GM21423 (cell line): ENCODE measurements around the gene MKRN1.
"Not testable (repeated sequence)": the region's sequence is repeated elsewhere in the genome, so short reads cannot be mapped to it uniquely, and the experiment has no call there.

ENCODE experiments used
- ATAC-seq: cut with Tn5 transposase; IDR thresholded peaks from one replicate; pipeline ENCODE4 v1.9.1; 2021; ENCODE audit warnings: mild to moderate bottlenecking, moderate library complexity; ENCODE audit not compliant: unreplicated experiment

The MKRN1 gene

DNA sequence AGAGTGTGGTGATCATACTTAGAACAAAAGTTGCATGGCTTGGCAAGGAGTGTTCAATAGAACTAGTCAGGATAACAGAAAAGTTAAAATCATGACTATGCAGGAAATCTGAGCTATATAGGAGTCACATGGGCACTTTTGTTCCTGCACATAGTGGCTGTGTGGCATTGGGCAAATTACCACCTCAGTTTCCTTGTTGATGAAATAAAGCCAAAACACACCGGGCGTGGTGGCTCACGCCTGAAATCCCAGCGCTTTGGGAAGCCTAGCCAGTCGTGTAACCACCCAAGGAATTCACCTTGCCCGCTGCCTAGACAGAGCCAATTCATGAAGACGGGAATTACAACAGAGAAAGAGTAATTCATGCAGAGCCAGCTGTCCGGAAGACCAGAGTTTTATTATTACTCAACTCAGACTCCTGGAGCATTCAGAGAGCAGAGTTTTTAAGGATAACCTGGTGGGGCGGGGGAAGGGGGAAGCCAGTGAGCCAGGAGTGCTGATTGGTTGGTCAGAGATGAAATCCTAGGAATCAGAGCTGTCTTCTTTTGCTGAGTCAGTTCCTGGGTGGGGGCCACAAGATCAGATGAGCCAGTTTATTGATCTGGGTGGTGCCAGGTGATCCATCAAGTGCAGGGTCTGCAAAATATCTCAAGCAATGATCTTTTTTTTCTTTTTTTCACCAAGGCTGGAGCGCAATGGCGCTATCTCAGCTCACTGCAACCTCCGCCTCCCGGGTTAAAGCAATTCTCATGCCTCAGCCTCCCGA is 6.4 kb upstream of the MKRN1 start:
- no peak for ATAC-seq

GRCh38 chr7:140484951-140485499 is 5.7 kb upstream of the MKRN1 start:
- no peak for ATAC-seq

GRCh38 chr7:140484479-140484878 is 5.2 kb upstream of the MKRN1 start:
- no peak for ATAC-seq

DNA sequence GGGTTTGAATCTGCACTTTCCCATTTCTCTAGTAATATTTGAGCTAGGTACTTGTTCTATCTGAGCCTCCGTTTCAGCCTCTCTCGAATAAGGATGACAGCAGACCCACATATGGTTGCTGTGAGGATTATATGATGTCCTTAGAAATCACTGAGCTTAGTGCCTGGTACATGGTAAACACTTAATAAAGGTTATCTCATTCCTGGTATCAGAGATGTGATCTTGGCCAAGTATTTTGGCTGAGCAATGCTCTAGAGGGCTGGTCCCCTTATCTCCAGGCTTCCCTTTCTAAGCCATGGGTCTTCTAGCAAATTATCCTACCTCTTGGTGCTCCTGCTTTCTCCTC is 407 bp upstream of the MKRN1 start:
- no peak for ATAC-seq

- peak; percentile 21 for ATAC-seq
These were observed 851 bp downstream of the MKRN1 start for GRCh38 chr7:140478246-140479061.

DNA sequence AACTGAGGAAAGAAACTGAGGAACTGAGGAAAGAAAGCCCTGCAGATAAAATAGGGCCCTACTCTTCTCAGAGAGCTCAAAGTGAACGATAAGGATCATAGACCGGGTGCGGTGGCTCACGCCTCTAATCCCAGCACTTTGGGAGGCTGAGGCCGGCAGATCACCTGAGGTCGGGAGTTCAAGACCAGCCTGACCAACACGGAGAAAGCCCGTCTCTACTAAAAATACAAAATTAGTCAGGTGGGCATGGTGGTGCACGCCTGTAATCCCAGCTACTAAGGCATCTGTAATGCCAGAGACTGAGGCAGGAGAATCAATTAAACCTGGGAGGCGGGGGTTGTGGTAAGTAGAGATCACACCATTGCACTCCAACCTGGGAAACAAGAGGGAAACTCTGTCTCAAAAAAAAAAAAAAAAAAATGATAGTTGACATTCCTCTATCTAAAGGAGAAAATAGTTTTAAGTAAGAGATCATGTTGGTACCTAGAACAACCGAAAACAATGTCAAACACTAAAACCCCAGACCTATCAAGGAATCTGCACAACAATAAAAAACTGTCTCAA is 2.5 kb downstream of the MKRN1 start:
- no peak for ATAC-seq

- no peak for ATAC-seq
These were observed 3.5 kb downstream of the MKRN1 start for GRCh38 chr7:140475747-140476333.

DNA sequence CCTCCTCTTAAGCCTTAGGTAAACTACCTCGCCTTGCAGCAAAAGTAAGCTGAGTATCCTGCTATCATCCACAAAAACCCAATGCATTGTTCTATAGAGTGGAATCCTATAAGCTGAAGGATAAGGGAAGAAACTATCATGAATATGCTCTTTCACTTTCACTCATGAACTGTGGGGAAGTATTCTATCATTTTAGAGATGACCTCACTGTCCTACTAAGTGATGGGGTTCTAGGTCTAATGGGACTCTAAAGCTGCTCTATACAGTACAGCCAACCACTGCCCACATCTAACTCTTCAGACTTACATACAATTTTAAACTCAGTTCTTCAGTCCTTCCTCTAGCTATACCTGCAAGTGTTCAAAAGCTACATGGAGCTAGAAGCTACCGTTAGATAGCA is 16.2 kb downstream of the MKRN1 start:
- ATAC-seq = no peak

GRCh38 chr7:140458916-140459315 is 20.4 kb downstream of the MKRN1 start:
- ATAC-seq = no peak

GRCh38 chr7:140458201-140458600 is 21.1 kb downstream of the MKRN1 start:
- no peak for ATAC-seq

DNA sequence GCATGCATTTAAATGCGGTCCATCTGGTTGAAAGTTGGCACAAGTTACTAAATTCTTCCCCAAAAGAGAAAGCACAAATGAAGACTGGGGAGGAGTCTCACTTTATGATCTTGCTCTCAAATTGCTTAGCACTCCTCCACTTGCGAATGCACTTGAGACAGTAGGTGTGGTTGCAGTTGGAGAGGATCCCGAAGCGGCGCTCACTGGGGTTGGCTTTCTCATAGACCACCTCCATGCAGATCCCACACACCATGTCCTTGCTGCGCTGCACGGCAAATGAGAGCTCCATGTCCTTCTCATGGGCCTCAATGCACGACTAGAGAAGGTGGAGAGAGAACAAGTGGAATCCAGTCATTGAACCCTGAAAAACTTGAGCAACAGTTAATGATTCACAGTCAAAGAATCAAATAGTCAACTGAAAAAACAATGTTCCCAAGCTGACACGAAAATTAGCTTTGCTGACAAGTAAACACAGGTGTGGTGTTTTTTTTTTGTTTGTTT is 22.7 kb downstream of the MKRN1 start:
- ATAC-seq = no peak

- ATAC-seq = no peak
These were observed 23.6 kb downstream of the MKRN1 start for GRCh38 chr7:140455743-140456142.

DNA sequence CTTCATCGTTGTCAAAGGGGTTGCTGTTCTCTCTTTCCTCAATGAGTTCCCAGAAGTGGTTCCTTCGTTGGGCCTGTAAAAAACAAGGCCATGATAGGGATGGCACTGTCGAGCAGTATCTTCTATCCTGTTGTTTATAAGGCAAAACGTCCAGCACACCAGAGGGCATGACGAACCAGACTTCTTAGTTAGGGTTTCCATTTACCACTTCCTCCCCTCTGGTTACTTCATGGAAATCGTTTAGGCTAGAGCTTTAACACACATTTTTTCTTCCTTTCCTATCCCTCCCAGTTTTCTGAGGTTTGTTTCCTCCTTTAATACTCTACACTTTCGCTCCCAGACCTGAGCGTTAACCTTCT is 24.7 kb downstream of the MKRN1 start:
- ATAC-seq = no peak

- ATAC-seq = not testable (repeated sequence)
These were observed 25.3 kb downstream of the MKRN1 start for GRCh38 chr7:140453785-140454656.

- ATAC-seq = no peak
These were observed 26.0 kb downstream of the MKRN1 start for GRCh38 chr7:140453273-140453672.

DNA sequence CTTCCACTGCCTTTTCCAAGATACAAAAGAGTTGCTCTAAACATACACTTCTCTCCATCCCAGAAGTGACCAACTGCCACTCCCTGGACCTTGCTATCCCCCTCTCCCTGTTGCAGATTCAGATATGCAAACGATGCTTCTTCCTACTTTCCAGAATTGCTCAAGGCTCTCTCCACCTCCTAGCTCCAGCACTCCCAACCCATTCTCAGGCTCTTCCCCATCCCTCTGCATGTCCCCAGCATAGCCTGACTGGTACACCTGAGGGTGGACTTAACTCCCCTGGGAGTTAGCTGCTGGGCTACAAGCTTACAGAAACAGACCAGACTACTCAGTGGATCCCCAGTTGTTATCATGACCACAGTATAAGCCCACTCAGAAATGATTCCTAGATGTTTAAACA is 27.6 kb downstream of the MKRN1 start:
- no peak for ATAC-seq

DNA sequence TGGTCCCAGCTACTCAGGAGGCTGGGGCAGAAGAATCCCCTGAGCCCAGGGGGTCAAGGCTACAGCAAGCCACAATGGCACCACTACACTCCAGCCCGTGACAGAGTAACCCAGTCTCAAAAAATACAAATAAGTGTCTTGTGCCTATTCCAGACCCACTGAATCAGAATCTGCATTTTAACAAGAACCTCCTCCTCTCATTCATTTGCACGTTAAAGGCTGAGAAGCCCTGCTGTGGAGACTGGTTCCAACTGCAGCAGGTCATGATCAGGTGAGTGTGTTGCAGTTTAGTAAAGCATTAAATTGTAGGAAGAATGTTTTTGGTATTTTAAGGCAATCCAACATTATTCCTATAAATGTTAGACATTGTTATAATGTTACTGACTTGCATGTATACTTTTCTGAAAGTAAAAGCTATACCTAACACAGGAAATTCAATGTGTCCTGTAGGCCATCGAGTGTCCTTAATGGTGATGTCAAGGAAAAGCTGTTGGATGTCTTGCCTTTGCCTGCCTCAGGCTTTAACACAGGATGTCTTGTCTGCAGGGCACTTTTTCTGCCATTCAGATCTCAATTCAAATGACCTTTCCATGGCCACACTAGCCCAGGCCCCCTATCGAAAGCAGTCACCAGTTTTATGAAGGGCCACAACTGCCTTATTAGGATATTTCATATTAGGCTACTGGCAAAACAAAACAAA is 30.4 kb downstream of the MKRN1 start:
- no peak for ATAC-seq

GRCh38 chr7:140447841-140448240 is 31.5 kb downstream of the MKRN1 start:
- no peak for ATAC-seq

DNA sequence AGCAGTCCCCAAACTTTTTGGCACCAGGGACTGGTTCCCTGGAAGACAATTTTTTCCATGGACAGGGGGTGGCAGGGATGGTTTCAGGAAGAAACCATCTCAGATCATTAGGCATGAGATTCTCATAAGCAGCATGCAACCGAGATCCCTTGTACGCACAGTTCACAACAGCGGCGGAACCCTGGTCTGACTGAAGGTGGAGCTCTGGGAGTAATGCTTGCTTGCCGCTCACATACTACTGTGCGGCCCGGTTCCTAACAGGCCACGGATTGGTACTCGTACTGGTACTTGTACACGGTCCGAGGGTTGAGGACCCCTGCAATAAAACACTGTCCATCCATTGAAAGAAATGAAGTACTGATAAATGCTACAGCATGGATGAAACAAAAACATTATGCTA is 32.8 kb downstream of the MKRN1 start:
- ATAC-seq = no peak

GRCh38 chr7:140441519-140441918 is 37.8 kb downstream of the MKRN1 start:
- no peak for ATAC-seq
